H1 (cell line): Measurements from ENCODE around the gene OVOL3. TPM values are rescaled to one million over a fixed set of nuclear protein-coding genes. Genes with fewer than 3 reads are reported as not detected.

Experiments used
- CTCF ChIA-PET: fragments of 300-600 bp; sonication (Branson Sonifier 250); formaldehyde crosslinking; loops from one replicate; lab custom pipeline; 2021; ENCODE audit not compliant: partially characterized antibody; lab: Charles Lee
- POLR2A ChIA-PET: fragments of 300-600 bp; sonication (Branson Sonifier 250); formaldehyde crosslinking; loops from one replicate; lab custom pipeline; 2021; ENCODE audit warnings: inconsistent platforms; ENCODE audit not compliant: partially characterized antibody; lab: Charles Lee
- DNase-seq, 2 experiments: peaks; one replicate each; pipeline versions ENCODE4 v3.0.0 to v3.0.0-alpha.2; 2010 to 2022; ENCODE audit warnings: low spot score in 2 of 2, low read depth in 1 of 2, mixed read lengths in 1 of 2
- FAIRE-seq: peaks from 2 replicates; lab custom pipeline; 2011; peaks lifted over from hg19 to GRCh38; lab: Jason Lieb, UNC
- H2AFZ ChIP-seq: 2 replicates; pipeline ENCODE4 v1.8.1; 2012; ENCODE audit warnings: low read length, inconsistent platforms
- H2AK5ac ChIP-seq: 2 replicates; pipeline ENCODE4 v1.6.1; 2013; ENCODE audit warnings: low read depth, low read length
- H2BK120ac ChIP-seq: replicated peaks from 2 replicates; pipeline ENCODE3; 2013; ENCODE audit warnings: low read depth, low read length, inconsistent platforms
- H2BK12ac ChIP-seq: 2 replicates; pipeline ENCODE4 v1.6.1; 2013; ENCODE audit warnings: low read depth, low read length
- H2BK15ac ChIP-seq: 2 replicates; pipeline ENCODE4 v1.6.1; 2013; ENCODE audit warnings: low read length
- H2BK20ac ChIP-seq: 2 replicates; pipeline ENCODE4 v1.6.1; 2013; ENCODE audit warnings: low read length
- H2BK5ac ChIP-seq: 2 replicates; pipeline ENCODE4 v1.6.1; 2013; ENCODE audit warnings: low read depth, low read length
- H3K14ac ChIP-seq: 2 replicates; pipeline ENCODE4 v1.6.1; 2013; ENCODE audit warnings: inconsistent platforms; ENCODE audit not compliant: insufficient read length
- H3K18ac ChIP-seq: 2 replicates; pipeline ENCODE4 v1.6.1; 2013; ENCODE audit warnings: low read length; ENCODE audit errors: extremely low read depth
- H3K23ac ChIP-seq: 2 replicates; pipeline ENCODE4 v1.6.1; 2013; ENCODE audit warnings: inconsistent platforms; ENCODE audit not compliant: insufficient read length
- H3K23me2 ChIP-seq: 2 replicates; pipeline ENCODE4 v1.6.1; 2013; ENCODE audit warnings: low read depth, low read length
- H3K27ac ChIP-seq: 2 replicates; pipeline ENCODE4 v1.6.1; 2011; ENCODE audit warnings: low read depth, low read length, inconsistent platforms
- H3K27me3 ChIP-seq, 4 experiments: replicated peaks in 1 of 4; 1 replicate in 1 of 4; 2 replicates in 3 of 4; pipeline versions ENCODE4 v1.6.1 to v1.8.1; 2011 to 2013; ENCODE audit warnings: low read length in 3 of 4, mild to moderate bottlenecking in 3 of 4, inconsistent platforms in 2 of 4, mixed read lengths in 2 of 4, moderate library complexity in 1 of 4; ENCODE audit not compliant: control insufficient read depth in 3 of 4, insufficient read depth in 3 of 4; ENCODE audit errors: extremely low read depth in 1 of 4
- H3K36me3 ChIP-seq, 4 experiments: 2 replicates each; pipeline versions ENCODE4 v1.6.1 to v1.8.1; 2011 to 2013; ENCODE audit warnings: mild to moderate bottlenecking in 4 of 4, low read length in 3 of 4, moderate library complexity in 2 of 4, control low read depth in 1 of 4, inconsistent platforms in 1 of 4; ENCODE audit not compliant: insufficient read depth in 4 of 4, control insufficient read depth in 2 of 4
- H3K4ac ChIP-seq: replicated peaks from 2 replicates; pipeline ENCODE3; 2013; ENCODE audit warnings: low read length, low read depth, mixed read lengths, inconsistent platforms; ENCODE audit not compliant: insufficient read length
- H3K4me1 ChIP-seq, 4 experiments: replicated peaks in 1 of 4; 1 replicate in 1 of 4; 2 replicates in 3 of 4; pipeline versions ENCODE4 v1.6.1 to v1.8.1; 2011 to 2013; ENCODE audit warnings: low read length in 3 of 4, inconsistent platforms in 2 of 4, mixed read lengths in 1 of 4; ENCODE audit not compliant: insufficient read depth in 4 of 4, control insufficient read depth in 3 of 4
- H3K4me2 ChIP-seq, 2 experiments: 2 replicates each; pipeline versions ENCODE4 v1.6.1 to v1.8.1; 2011 to 2013; ENCODE audit warnings: low read depth in 2 of 2, low read length in 2 of 2, control low read depth in 1 of 2, inconsistent platforms in 1 of 2, mild to moderate bottlenecking in 1 of 2; ENCODE audit not compliant: insufficient read depth in 1 of 2
- H3K4me3 ChIP-seq, 4 experiments: fragments of 200-600, 300-600 bp in 1 of 4; sonication (generic), shearing (Covaris generic), sonication (Bioruptor Twin) in 1 of 4; 2 replicates each; pipeline versions ENCODE4 v1.5.1 to v1.8.1; 2011 to 2016; ENCODE audit warnings: low read length in 4 of 4, low read depth in 3 of 4, control low read depth in 2 of 4, inconsistent platforms in 2 of 4, mild to moderate bottlenecking in 2 of 4, mixed read lengths in 1 of 4, moderate library complexity in 1 of 4; ENCODE audit not compliant: insufficient read depth in 2 of 4; ENCODE audit errors: extremely low read depth in 1 of 4
- H3K56ac ChIP-seq: replicated peaks from 2 replicates; pipeline ENCODE3; 2013; ENCODE audit warnings: low read depth, mild to moderate bottlenecking, mixed read lengths, low read length, inconsistent platforms; ENCODE audit not compliant: insufficient read length
- H3K79me1 ChIP-seq: 2 replicates; pipeline ENCODE4 v1.6.1; 2013; ENCODE audit warnings: low read depth, low read length, control low read depth
- H3K79me2 ChIP-seq, 2 experiments: 2 replicates each; pipeline versions ENCODE4 v1.6.1 to v1.8.1; 2012 to 2013; ENCODE audit warnings: low read length in 2 of 2, mild to moderate bottlenecking in 2 of 2, inconsistent platforms in 1 of 2; ENCODE audit not compliant: insufficient read depth in 2 of 2, control insufficient read depth in 1 of 2
- H3K9ac ChIP-seq, 4 experiments: replicated peaks in 1 of 4; 1 replicate in 1 of 4; 2 replicates in 3 of 4; pipeline versions ENCODE4 v1.6.1 to v1.8.1; 2011 to 2013; ENCODE audit warnings: low read depth in 3 of 4, low read length in 3 of 4, control low read depth in 2 of 4, mild to moderate bottlenecking in 2 of 4, moderate library complexity in 2 of 4, inconsistent platforms in 1 of 4; ENCODE audit errors: extremely low read depth in 1 of 4
- H3K9me3 ChIP-seq, 2 experiments: 2 replicates each; pipeline versions ENCODE4 v1.6.1 to v1.8.1; 2012 to 2013; ENCODE audit warnings: mild to moderate bottlenecking in 2 of 2, moderate library complexity in 2 of 2, control low read depth in 1 of 2, inconsistent platforms in 1 of 2, low read depth in 1 of 2, low read length in 1 of 2, mixed read lengths in 1 of 2; ENCODE audit not compliant: insufficient read depth in 2 of 2
- H4K20me1 ChIP-seq, 2 experiments: replicated peaks in 1 of 2; 2 replicates each; pipeline versions ENCODE3 to v1.8.1; 2011 to 2013; ENCODE audit warnings: inconsistent platforms in 2 of 2, low read length in 2 of 2, mild to moderate bottlenecking in 1 of 2; ENCODE audit not compliant: insufficient read depth in 2 of 2, control insufficient read depth in 1 of 2
- H4K5ac ChIP-seq: 2 replicates; pipeline ENCODE4 v1.6.1; 2013; ENCODE audit warnings: low read length, low read depth, mixed read lengths, inconsistent platforms; ENCODE audit not compliant: insufficient read length
- H4K8ac ChIP-seq: 2 replicates; pipeline ENCODE4 v1.8.0; 2013; ENCODE audit warnings: mild to moderate bottlenecking, moderate library complexity, low read length, inconsistent platforms; ENCODE audit not compliant: insufficient read depth; ENCODE audit errors: extremely low read depth
- H4K91ac ChIP-seq: replicated peaks from 2 replicates; pipeline ENCODE3; 2013; ENCODE audit warnings: low read length, mixed read lengths, inconsistent platforms; ENCODE audit not compliant: insufficient read length
- CHD2 ChIP-seq: IDR thresholded peaks from 2 replicates; pipeline ENCODE4 v1.6.1; 2012; ENCODE audit warnings: low read length, improper control_type of control experiment
- E2F6 ChIP-seq: IDR thresholded peaks from 2 replicates; pipeline ENCODE4 v1.6.1; 2012; ENCODE audit warnings: inconsistent platforms
- EGR1 ChIP-seq: IDR thresholded peaks from 2 replicates; pipeline ENCODE4 v1.6.1; 2011; ENCODE audit warnings: low read depth, low read length, borderline replicate concordance
- JUN ChIP-seq: IDR thresholded peaks from 2 replicates; pipeline ENCODE4 v1.6.1; 2011; ENCODE audit warnings: low read depth, mild to moderate bottlenecking, improper control_type of control experiment, low read length
- KDM4A ChIP-seq: IDR thresholded peaks from one replicate; pipeline ENCODE4 v1.7.1; 2012; ENCODE audit warnings: low read depth, mild to moderate bottlenecking, moderate library complexity, low read length, inconsistent platforms; ENCODE audit not compliant: severe bottlenecking
- MAFK ChIP-seq: IDR thresholded peaks from 2 replicates; pipeline ENCODE4 v1.6.1; 2012; ENCODE audit warnings: low read depth, mild to moderate bottlenecking, improper control_type of control experiment, low read length
- MAX ChIP-seq: IDR thresholded peaks from 2 replicates; pipeline ENCODE4 v1.6.1; 2012; ENCODE audit warnings: inconsistent platforms
- PHF8 ChIP-seq: fragments of 200-600 bp; sonication (generic); conservative IDR thresholded peaks from 2 replicates; pipeline ENCODE4 v1.7.1; 2012; ENCODE audit warnings: low read depth, mild to moderate bottlenecking, inconsistent platforms, low read length, moderate library complexity
- POLR2A ChIP-seq, 2 experiments: IDR thresholded peaks; 1 replicate in 1 of 2; 2 replicates in 1 of 2; pipeline ENCODE4 v1.6.1; 2011; ENCODE audit warnings: low read depth in 2 of 2, low read length in 2 of 2, mild to moderate bottlenecking in 2 of 2; ENCODE audit errors: control extremely low read depth in 1 of 2
- RBBP5 ChIP-seq: IDR thresholded peaks from 2 replicates; pipeline ENCODE4 v1.7.1; 2012; ENCODE audit warnings: low read depth, mild to moderate bottlenecking, inconsistent platforms, low read length, moderate library complexity, borderline replicate concordance
- SIRT6 ChIP-seq: IDR thresholded peaks from one replicate; pipeline ENCODE4 v1.7.1; 2012; ENCODE audit warnings: low read length, inconsistent platforms
- SP1 ChIP-seq: IDR thresholded peaks from 2 replicates; pipeline ENCODE4 v1.6.1; 2011; ENCODE audit warnings: low read depth, low read length
- ZNF274 ChIP-seq: IDR thresholded peaks from 2 replicates; pipeline ENCODE4 v1.7.0; 2012; ENCODE audit warnings: low read length, borderline replicate concordance; ENCODE audit errors: extremely low read depth
- WGBS, 2 experiments: shearing (Covaris generic) in 1 of 2; methylation state at CpG; one replicate each; pipeline versions ENCODE4 v1.1.6 to v1.1.7; 2013 to 2015; ENCODE audit warnings: low lambda C conversion rate in 2 of 2, mixed read lengths in 2 of 2, inconsistent platforms in 1 of 2, low coverage in 1 of 2, missing lambda C conversion rate in 1 of 2; ENCODE audit not compliant: insufficient replicate concordance in 2 of 2, insufficient coverage in 1 of 2, insufficient read length in 1 of 2; ENCODE audit errors: extremely low coverage in 1 of 2, missing lambda C conversion rate in 1 of 2; 5-methylcytosine and 5-hydroxymethylcytosine counted together
- polyA plus RNA-seq, 7 experiments: library from polyadenylated mRNA; depleted of rRNA in 3 of 7; stranded (reverse) in 5 of 7; unstranded in 2 of 7; fragments of >200 nt in 5 of 7; fragments of 200-250 nt in 2 of 7; gene quantifications; 1 replicate in 5 of 7; 2 replicates in 1 of 7; 4 replicates in 1 of 7; pipeline versions ENCODE4 v1.2.1 to v1.2.3, GENCODE V29; 2011 to 2013; ENCODE audit warnings: missing spikeins in 2 of 7, mixed read lengths in 2 of 7
- total RNA-seq: library from RNA; stranded (reverse); fragmentation: NEBNext Ultra II Directional; extraction: Animal tissue kit (Norgen Biotek cat#: 25700); gene quantifications from 2 replicates; pipeline ENCODE4 v1.2.1, GENCODE V29; 2021

The OVOL3 gene
- total and polyA plus RNA-seq, 2 of the 8 experiments (the other 6 are each of a cell fraction or from before 2014, with no cell fraction given) = 0.45 TPM; not detected in 1

- WGBS, 2 experiments = 92% methylated on average over 6 of the region's 6 CpGs; no CpG with 5 or more reads in 1 of the 2 experiments
- no peak overlapping the region for H3K14ac ChIP-seq
- H3K4ac ChIP-seq = no peak overlapping the region
- no peak overlapping the region for H3K18ac ChIP-seq
- ChIA-PET POLR2A (interaction anchor here (0.6 to 2.5 kb wide), 5 partner anchors 8 to 502 kb away, joined by 3 to 7 read pairs (median 3); no protein-coding TSS in a partner anchor), CTCF (interaction anchor here (0.5 to 0.7 kb wide), 2 partner anchors 32 to 208 kb away, joined by 3 read pairs; no protein-coding TSS in a partner anchor)
- peaks cover 0 to 2% of the 10 kb centered on the region in 2 experiments for H4K20me1 ChIP-seq
- no peak for FAIRE-seq
- no peak overlapping the region for H3K27ac ChIP-seq
- H4K8ac ChIP-seq = no peak overlapping the region
- no peak for DNase-seq
- H3K9ac ChIP-seq = no peak overlapping the region
- H3K4me2 ChIP-seq = no peak overlapping the region
- H2AFZ ChIP-seq = no peak overlapping the region
- H2BK12ac ChIP-seq = no peak overlapping the region
- no peak overlapping the region for H2AK5ac ChIP-seq
- H3K9me3 ChIP-seq = no peaks in the 10 kb centered on the region
- no peak overlapping the region for H4K5ac ChIP-seq
- no peaks in the 10 kb centered on the region for H3K23me2 ChIP-seq
- no peak overlapping the region for H2BK120ac ChIP-seq
- H2BK5ac ChIP-seq = no peak overlapping the region; the same call in 1 of the 2 replicates
- no peaks in the 10 kb centered on the region for H3K79me2 ChIP-seq
- H3K4me3 ChIP-seq = no peak overlapping the region
- no peak overlapping the region for H2BK15ac ChIP-seq
- H3K56ac ChIP-seq = no peak overlapping the region
- peaks cover 15 to 64% (median 46%) of the 10 kb centered on the region in 4 experiments for H3K36me3 ChIP-seq
- no peaks in the 10 kb centered on the region for H3K4me1 ChIP-seq
- no peak overlapping the region for H3K23ac ChIP-seq
- no peak overlapping the region for H2BK20ac ChIP-seq
- no peaks in the 10 kb centered on the region for H3K27me3 ChIP-seq
- TF ChIP-seq JUN = no peak
- no peak for TF ChIP-seq POLR2A (IDR thresholded peaks at IDR 0.05; ENCODE audit: control extremely low read depth in 1 of 2, low read depth in 2 of 2, low read length in 2 of 2)
- TF ChIP-seq EGR1 = no peak
- TF ChIP-seq MAX = no peak
- TF ChIP-seq RBBP5 = no peak
- TF ChIP-seq PHF8 = no peak
- no peak for TF ChIP-seq ZNF274
- TF ChIP-seq MAFK = no peak
- no peak for TF ChIP-seq CHD2
- no peak for TF ChIP-seq E2F6
- TF ChIP-seq SIRT6 = no peak
- no peak for TF ChIP-seq SP1
- no peak for TF ChIP-seq KDM4A
- H3K79me1 ChIP-seq = no peaks in the 10 kb centered on the region
- H4K91ac ChIP-seq = no peak overlapping the region
Measured at GRCh38 chr19:36097036-36097435, 13.9 kb upstream of the OVOL3 start.
